Cardiac fibroblast (primary cell): ENCODE measurements around the gene PLPPR5.
A peak's percentile ranks its signal among the peaks of the same experiment; 100 is the strongest.

Experiments used
- DNase-seq, 2 donors: peaks; one replicate each; pipeline versions ENCODE4 v3.0.0 to v3.0.0-alpha.2; 2010; ENCODE audit warnings: low read depth in 2 of 2
- H3K4me3 ChIP-seq, 2 donors: replicated peaks in 1 of 2; 1 replicate in 1 of 2; 2 replicates in 1 of 2; pipeline ENCODE4 v1.5.1; 2011; ENCODE audit warnings: low read depth in 2 of 2, low read length in 2 of 2, mild to moderate bottlenecking in 2 of 2, moderate library complexity in 1 of 2
- TF ChIP-seq, protein P1 (sequence below): IDR thresholded peaks from one replicate; pipeline ENCODE4 v1.5.1; 2011; ENCODE audit warnings: low read depth, mild to moderate bottlenecking, low read length, inconsistent platforms

PLPPR5 gene

GRCh38 chr1:98962156-98962555, 42.5 kb downstream of the PLPPR5 start:
- peak; percentile 5 to 42 for DNase-seq
- TF ChIP-seq, protein P1, sequence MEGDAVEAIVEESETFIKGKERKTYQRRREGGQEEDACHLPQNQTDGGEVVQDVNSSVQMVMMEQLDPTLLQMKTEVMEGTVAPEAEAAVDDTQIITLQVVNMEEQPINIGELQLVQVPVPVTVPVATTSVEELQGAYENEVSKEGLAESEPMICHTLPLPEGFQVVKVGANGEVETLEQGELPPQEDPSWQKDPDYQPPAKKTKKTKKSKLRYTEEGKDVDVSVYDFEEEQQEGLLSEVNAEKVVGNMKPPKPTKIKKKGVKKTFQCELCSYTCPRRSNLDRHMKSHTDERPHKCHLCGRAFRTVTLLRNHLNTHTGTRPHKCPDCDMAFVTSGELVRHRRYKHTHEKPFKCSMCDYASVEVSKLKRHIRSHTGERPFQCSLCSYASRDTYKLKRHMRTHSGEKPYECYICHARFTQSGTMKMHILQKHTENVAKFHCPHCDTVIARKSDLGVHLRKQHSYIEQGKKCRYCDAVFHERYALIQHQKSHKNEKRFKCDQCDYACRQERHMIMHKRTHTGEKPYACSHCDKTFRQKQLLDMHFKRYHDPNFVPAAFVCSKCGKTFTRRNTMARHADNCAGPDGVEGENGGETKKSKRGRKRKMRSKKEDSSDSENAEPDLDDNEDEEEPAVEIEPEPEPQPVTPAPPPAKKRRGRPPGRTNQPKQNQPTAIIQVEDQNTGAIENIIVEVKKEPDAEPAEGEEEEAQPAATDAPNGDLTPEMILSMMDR: no peak
- H3K4me3 ChIP-seq: no peak overlapping the region

- no peak overlapping the region for H3K4me3 ChIP-seq
- no peak for DNase-seq
- TF ChIP-seq, protein P1: no peak
Observed at GRCh38 chr1:98949621-98950020, 55.0 kb downstream of the PLPPR5 start.

DNA sequence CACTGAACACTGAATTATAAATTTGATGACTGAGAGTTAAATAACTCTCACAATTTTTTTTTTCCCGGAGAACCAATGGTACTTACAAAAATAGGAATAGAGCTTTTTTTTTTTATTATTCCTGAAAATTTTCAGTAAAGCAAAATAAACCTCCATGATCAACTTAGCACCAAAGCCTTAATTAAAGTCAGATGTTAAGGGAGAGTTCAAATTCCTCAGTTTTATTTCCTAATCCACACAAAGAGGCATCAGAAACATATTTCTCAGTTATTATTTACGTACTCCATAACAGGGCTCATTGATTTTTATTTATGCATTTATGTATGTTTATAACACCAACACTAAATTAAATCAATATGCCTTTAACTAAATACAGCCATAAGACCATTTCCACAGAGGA, 55.5 kb downstream of the PLPPR5 start:
- no peak for DNase-seq
- TF ChIP-seq, protein P1: no peak

DNA sequence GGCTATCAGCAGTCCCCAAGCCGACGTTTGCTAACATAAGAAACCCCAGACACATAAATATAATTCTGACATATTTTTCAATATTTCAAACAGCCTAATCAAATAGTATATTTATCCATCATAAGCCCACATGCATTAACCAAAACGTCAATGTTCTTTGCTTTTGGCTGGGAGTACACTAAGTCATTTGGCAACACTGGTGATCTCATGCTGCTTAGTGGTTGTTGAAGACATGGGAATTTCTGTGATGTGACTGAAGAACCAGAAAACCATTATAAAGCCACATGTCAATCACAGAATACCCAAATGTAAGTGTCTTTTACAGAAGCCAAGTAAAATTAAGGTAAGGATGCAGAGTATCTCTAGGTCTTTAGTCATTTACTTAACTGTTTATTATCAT, 57.6 kb downstream of the PLPPR5 start:
- H3K4me3 ChIP-seq: no peak overlapping the region
- no peak for DNase-seq
- TF ChIP-seq, protein P1: no peak

More for the DNA sequence above, 55.5 kb downstream of the PLPPR5 start:
- H3K4me3 ChIP-seq: no peak overlapping the region

- TF ChIP-seq, protein P1: no peak
- peak; percentile 11 to 63 for DNase-seq
- H3K4me3 ChIP-seq: no peak overlapping the region
Observed at GRCh38 chr1:98940722-98941079, 64.0 kb downstream of the PLPPR5 start.

DNA sequence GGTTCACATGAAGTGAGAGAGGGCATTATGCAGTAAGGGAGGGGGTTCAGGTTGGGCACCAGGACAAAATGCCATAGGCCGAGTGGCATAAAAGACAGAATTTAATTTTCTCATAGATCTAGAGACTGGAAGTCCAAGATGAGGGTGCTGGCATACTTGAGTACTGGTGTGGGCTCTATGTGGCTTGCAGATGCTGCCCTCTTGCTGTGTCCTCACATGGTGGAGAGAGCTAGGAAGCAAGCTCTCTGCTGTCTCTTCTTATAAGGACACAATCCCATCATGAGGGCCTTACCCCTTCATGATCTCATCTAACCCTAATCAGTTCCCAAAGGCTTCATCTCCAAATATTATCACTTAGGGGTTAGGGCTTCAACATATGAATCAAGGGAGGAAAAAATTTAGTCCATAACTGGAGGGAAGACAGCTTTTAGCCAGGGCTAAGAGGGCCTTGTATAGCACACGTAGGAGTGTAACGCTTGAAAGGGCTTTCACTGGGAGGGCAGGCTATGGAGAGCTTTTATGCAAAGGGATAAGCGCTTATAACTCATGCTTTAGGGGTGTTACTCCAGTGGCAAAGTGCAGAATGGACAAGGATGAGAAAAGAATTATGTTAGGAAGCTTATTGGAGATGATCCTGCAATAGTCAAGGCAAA, 64.5 kb downstream of the PLPPR5 start:
- no peak for DNase-seq
- TF ChIP-seq, protein P1: no peak
- no peak overlapping the region for H3K4me3 ChIP-seq

DNA sequence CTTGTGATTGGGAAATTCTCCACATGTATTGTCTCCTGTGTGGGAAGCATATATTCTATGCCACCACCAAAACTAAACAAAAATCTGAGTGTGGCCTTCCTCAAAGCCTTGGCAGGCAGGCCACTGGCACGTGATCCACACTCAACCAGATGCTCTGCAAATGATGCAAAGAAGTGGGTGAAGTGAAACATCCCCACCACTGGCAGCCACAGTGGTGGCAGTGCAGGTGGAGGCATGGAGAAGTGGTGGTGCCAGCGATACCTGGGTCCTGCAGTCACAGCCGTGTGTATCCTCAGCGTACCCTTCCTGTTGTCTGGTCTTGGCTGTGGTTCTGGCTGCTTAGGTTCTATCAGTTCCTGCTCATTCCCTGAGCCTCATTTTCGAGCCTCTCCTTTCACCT, 65.2 kb downstream of the PLPPR5 start:
- no peak for DNase-seq
- TF ChIP-seq, protein P1: no peak
- H3K4me3 ChIP-seq: no peak overlapping the region
